22Rv1 (cell line): ENCODE data around the gene SLC50A1.
"Not testable (repeated sequence)": the region's sequence is repeated elsewhere in the genome, so short reads cannot be mapped to it uniquely, and the experiment has no call there.

Experiments
- H3K27ac ChIP-seq: fragments of 450-650 bp; 2 replicates; pipeline ENCODE4 v1.5.1; 2017
- CTCF ChIP-seq: fragments of 450-650 bp; IDR thresholded peaks from 2 replicates; pipeline ENCODE4 v1.5.1; 2017; ENCODE audit warnings: mild to moderate bottlenecking
- ZFX ChIP-seq: fragments of 450-650 bp; IDR thresholded peaks from 2 replicates; pipeline ENCODE4 v1.6.1; 2017; ENCODE audit warnings: antibody characterized with exemption, borderline replicate concordance

Gene SLC50A1

GRCh38 chr1:155137154-155137949, 1.7 kb downstream of the SLC50A1 start:
- peak overlapping the region; percentile 99 for H3K27ac ChIP-seq
- TF ChIP-seq ZFX, result no peak

GRCh38 chr1:155139895-155140629, 4.4 kb downstream of the SLC50A1 start, which contains the start of gene DPM3:
Gene DPM3 (minus strand): TSS chr1:155140531. CDS start chr1:155140240, 291 bp downstream.
- peak within 1 kb of the TSS; percentile 99 for H3K27ac ChIP-seq
- no peak for TF ChIP-seq CTCF
- TF ChIP-seq ZFX, result no peak

- peak overlapping the region; percentile 99 for H3K27ac ChIP-seq
Measured at GRCh38 chr1:155140630-155140953, 4.9 kb downstream of the SLC50A1 start.

GRCh38 chr1:155141749-155142148, 6.1 kb downstream of the SLC50A1 start:
- no peak overlapping the region for H3K27ac ChIP-seq
- TF ChIP-seq ZFX, result no peak

More at GRCh38 chr1:155140630-155140953, 4.9 kb downstream of the SLC50A1 start:
- TF ChIP-seq ZFX (no peak), CTCF (no peak)

GRCh38 chr1:155145491-155145890, 9.8 kb downstream of the SLC50A1 start:
- TF ChIP-seq CTCF (peak; percentile 37), ZFX (no peak)
- no peak overlapping the region for H3K27ac ChIP-seq

GRCh38 chr1:155155996-155156643, 20.5 kb downstream of the SLC50A1 start:
- H3K27ac ChIP-seq, result not testable (repeated sequence)

- TF ChIP-seq CTCF, result no peak
- no peak for TF ChIP-seq ZFX
Measured at GRCh38 chr1:155158991-155159390, 23.3 kb downstream of the SLC50A1 start.

GRCh38 chr1:155160128-155160527, 24.5 kb downstream of the SLC50A1 start:
- H3K27ac ChIP-seq, result no peak overlapping the region
- TF ChIP-seq ZFX, result no peak
- no peak for TF ChIP-seq CTCF

More at GRCh38 chr1:155158991-155159390, 23.3 kb downstream of the SLC50A1 start:
- H3K27ac ChIP-seq, result no peak overlapping the region

- not testable (repeated sequence) for H3K27ac ChIP-seq
Measured at GRCh38 chr1:155162631-155163030, 27.0 kb downstream of the SLC50A1 start.

GRCh38 chr1:155163785-155164184, 28.1 kb downstream of the SLC50A1 start:
- H3K27ac ChIP-seq, result not testable (repeated sequence)

- H3K27ac ChIP-seq, result not testable (repeated sequence)
Measured at GRCh38 chr1:155164625-155165024, 29.0 kb downstream of the SLC50A1 start.
